ELF-1 (cell line): ENCODE results near the gene DENND11.
"Not testable (repeated sequence)": the region's sequence is repeated elsewhere in the genome, so short reads cannot be mapped to it uniquely, and the experiment has no call there.

Experiments
- DNase-seq: peaks from one replicate; pipeline ENCODE4 v3.0.0-alpha.2; 2016; ENCODE audit warnings: low read depth, low spot score

Gene DENND11

GRCh38 chr7:141708351-141708750 is 6.4 kb upstream of the DENND11 start, which contains the start of gene WEE2:
WEE2 (plus strand) TSS chr7:141708353; CDS start chr7:141708759, 406 bp downstream.
- DNase-seq = no peak

- no peak for DNase-seq
Observed at GRCh38 chr7:141706239-141707064, 4.5 kb upstream of the DENND11 start.

- no peak for DNase-seq
Observed at GRCh38 chr7:141704741-141705140, 2.8 kb upstream of the DENND11 start.

- DNase-seq = no peak
Observed at GRCh38 chr7:141704112-141704511, 2.1 kb upstream of the DENND11 start.

- DNase-seq = no peak
Observed at GRCh38 chr7:141702892-141703291, 926 bp upstream of the DENND11 start.

- DNase-seq = peak; percentile 25
Observed at GRCh38 chr7:141701489-141702046, 398 bp downstream of the DENND11 start.

GRCh38 chr7:141700848-141701371 is 1.1 kb downstream of the DENND11 start:
- peak; percentile 25 for DNase-seq

- no peak for DNase-seq
Observed at GRCh38 chr7:141700296-141700847, 1.6 kb downstream of the DENND11 start.

GRCh38 chr7:141699860-141700259 is 2.1 kb downstream of the DENND11 start:
- no peak for DNase-seq

- no peak for DNase-seq
Observed at GRCh38 chr7:141698247-141699015, 3.5 kb downstream of the DENND11 start.

- no peak for DNase-seq
Observed at GRCh38 chr7:141697211-141697871, 4.6 kb downstream of the DENND11 start.

GRCh38 chr7:141696348-141696747 is 5.6 kb downstream of the DENND11 start:
- DNase-seq = no peak

- DNase-seq = no peak
Observed at GRCh38 chr7:141695803-141696289, 6.1 kb downstream of the DENND11 start.

GRCh38 chr7:141693082-141693481 is 8.9 kb downstream of the DENND11 start:
- no peak for DNase-seq

- DNase-seq = no peak
Observed at GRCh38 chr7:141691961-141692360, 10.0 kb downstream of the DENND11 start.

- no peak for DNase-seq
Observed at GRCh38 chr7:141691540-141691939, 10.4 kb downstream of the DENND11 start.

- not testable (repeated sequence) for DNase-seq
Observed at GRCh38 chr7:141689072-141689825, 12.7 kb downstream of the DENND11 start.

GRCh38 chr7:141688043-141688442 is 13.9 kb downstream of the DENND11 start:
- DNase-seq = no peak

GRCh38 chr7:141686670-141687069 is 15.3 kb downstream of the DENND11 start:
- no peak for DNase-seq

GRCh38 chr7:141686074-141686473 is 15.9 kb downstream of the DENND11 start:
- DNase-seq = no peak
